SH-SY5Y (cell line): ENCODE measurements around the gene PSMD6.

Experiments
- GATA2 ChIP-seq: IDR thresholded peaks from 2 replicates; pipeline ENCODE4 v1.6.1; 2011; ENCODE audit warnings: mild to moderate bottlenecking, low read depth, low read length
- GATA3 ChIP-seq: IDR thresholded peaks from 2 replicates; pipeline ENCODE4 v1.6.1; 2011; ENCODE audit warnings: low read depth, mild to moderate bottlenecking, low read length, moderate library complexity

DNA sequence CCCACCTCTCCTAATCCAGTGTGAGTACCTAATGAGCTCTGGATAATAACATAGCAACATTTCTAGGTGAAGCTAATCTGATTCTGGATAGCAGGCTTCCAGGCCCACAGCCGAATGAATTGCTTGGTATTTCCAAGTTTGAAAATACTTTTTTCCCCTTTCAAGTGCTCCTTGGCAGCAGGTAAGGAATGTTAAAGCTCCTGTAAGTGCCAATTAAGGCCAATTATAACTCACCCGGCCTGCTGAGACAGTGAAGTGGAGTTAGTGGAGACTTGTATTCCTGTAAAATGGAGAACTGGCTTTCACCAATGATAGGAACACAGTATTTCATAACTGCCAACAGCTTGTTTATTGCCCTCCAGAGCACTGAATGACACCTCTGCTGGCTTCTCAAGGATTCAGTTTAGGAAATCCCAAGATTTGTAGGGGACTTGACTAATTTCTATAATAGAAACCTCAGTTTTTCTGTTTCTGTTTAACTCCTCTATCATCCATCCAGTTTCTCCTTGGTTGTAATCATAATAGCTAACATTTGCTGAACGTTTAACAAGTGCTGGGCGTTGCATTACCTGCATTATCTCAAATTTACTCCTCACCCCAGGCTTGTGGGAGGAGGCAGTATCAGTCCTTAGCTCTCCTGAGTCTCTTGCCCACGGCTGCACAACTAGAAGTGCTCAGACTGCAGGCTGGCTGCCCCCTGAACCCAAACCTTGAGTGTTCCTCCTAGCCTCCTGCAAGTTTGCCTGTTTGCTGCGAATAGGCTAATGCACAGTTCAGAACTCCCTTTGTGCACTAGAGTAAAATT is 58.4 kb downstream of the PSMD6 start:
- TF ChIP-seq GATA2 (peak; percentile 16; the same call in 1 of the 2 replicates), GATA3 (no peak)
